HG03103 (cell line): ENCODE results near the gene MCCC1.

Experiments
- ATAC-seq: cut with Tn5 transposase; IDR thresholded peaks from one replicate; pipeline ENCODE4 v1.9.1; 2021; ENCODE audit warnings: low read depth; ENCODE audit not compliant: unreplicated experiment

Gene MCCC1

DNA sequence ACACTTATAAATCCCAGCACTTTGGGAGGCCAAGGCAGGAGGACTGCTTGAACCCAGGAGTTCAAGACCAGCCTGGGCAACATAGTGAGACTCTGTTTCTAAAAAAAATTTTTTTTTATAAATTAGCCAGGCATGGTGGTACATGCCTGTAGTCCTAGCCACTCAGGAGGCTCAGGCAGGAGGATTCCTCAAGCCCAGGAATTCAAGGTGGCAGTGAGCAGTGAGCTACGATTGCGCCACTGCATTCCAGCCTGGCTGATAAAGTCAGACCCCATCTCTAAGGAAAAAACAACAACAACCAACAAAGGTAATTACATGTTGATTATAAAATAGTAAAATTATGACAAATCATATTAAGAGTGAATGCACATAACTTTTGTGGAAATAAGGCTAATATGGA lies 40.9 kb downstream of the MCCC1 start:
- ATAC-seq = no peak

DNA sequence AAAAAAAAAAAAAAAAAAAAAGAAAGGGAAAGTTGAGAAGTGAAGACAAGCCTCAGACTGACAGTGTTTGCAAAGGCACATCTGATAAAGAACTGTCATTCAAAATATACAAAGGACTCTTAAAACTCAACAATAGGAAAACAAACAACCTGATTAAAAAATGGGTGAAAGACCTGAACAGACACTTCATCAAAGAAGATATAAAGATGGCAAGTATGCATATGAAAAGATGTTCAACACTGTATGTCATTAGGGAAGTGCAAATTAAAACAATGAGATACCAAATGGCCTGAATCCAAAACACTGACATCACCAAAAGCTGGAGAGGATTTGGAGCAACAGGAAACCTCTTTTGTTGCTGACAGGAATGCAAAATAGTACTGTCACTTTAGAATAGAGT lies 48.6 kb downstream of the MCCC1 start:
- no peak for ATAC-seq

- ATAC-seq = no peak
Measured at GRCh38 chr3:183046883-183047282, 52.4 kb downstream of the MCCC1 start.

- peak; percentile 97 for ATAC-seq
Measured at GRCh38 chr3:183044547-183045229, 54.6 kb downstream of the MCCC1 start.

DNA sequence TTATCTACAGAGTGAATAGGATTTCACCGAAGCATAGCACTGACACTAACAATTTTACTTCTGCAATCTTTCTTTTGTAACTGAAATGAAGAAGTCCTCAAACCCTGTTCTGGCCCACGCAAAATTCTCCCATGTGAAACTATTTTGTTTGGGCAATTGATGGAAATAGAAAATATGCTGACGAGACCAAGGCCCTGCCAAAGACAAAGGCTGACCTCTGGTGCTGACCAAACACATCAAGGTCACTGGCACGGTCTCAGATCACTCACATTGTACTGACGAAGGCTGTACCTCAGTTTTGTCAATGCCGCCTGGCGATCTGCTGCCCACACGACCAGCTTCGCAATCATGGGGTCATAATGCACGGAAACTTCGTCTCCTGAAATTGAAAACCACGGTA lies 60.5 kb downstream of the MCCC1 start:
- no peak for ATAC-seq

DNA sequence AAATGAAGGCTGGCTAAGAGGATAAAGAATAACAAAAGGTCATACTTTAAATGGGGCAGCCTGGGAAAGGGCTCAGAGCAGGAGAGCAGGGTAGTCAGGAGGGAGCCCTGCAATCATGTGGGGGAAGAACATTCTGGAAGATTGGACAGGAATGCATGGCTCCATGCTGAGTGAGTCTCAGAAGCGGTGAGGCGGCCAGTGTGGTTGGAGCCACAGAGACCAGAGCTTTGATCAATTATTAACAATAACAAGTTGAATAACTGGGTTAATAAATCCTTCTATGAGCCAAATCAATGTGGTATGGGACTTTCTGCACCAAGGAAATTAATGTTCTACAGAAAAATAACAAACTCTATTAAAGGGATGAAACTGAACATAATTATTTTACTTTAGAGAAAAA lies 61.1 kb downstream of the MCCC1 start:
- ATAC-seq = no peak

GRCh38 chr3:183033746-183034145 lies 65.5 kb downstream of the MCCC1 start:
- ATAC-seq = no peak

- ATAC-seq = no peak
Measured at GRCh38 chr3:183032880-183033555, 66.3 kb downstream of the MCCC1 start.

- ATAC-seq = no peak
Measured at GRCh38 chr3:183031826-183032225, 67.5 kb downstream of the MCCC1 start.

DNA sequence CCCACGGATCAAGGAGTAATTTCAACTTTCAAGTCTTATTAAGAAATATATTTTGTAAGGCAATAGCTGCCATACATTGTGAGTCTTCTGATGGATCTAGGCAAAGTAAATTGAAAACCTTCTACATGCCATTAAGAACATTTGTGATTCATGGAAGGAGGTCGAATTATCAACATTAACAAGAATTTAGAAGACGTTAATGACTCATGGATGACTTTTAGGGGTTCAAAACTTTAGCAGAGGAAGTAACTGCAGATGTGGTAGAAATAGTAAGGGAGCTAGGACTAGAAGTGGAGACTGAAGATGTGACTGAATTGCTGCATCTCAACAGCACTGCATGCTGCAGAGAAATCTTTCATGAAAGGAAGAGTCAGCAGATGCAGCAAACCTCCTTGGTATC lies 70.9 kb downstream of the MCCC1 start:
- no peak for ATAC-seq

DNA sequence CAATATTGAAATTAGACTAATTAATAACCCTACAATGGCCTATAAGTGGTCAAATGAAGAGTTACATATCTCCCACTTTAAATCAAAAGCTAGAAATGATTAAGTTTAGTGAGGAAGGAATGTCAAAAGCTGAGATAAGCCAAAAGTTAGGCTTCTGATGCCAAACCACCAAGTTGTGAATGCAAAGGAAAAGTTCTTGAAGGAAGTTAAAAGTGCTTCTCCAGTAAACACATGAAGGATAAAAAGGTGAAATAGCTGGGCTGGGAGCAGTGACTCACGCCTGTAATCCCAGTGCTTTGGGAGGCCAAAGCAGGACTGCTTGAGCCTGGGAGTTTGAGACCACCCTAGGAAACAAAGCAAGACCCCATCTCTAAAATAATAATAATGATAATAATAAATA lies 72.0 kb downstream of the MCCC1 start:
- no peak for ATAC-seq

DNA sequence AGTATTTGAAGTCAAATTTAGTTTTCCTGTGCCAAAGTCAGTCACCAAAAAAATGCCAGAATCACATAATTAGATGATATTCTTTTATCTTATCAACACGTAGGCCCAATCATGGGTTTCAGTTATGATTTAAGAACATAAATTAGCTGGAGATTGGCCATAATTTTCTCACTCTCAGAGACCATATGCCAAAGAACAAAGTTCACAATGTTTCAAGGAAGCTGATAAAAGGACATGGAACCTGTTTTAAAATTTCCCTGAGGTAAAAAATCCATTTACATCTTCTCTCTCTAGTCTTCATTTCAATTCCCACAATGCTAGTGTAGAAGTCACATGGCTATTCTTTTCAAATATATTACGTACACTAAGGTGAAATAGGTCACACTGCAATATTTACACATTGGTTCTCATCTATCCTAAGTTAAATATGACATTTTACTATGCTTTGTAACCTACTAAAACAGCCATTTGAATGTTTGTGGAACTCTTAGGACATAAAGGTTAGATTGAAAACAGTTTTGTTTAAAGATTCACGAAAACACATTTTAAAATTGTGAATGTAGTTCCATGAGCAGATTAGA lies 76.3 kb downstream of the MCCC1 start:
- ATAC-seq = no peak

GRCh38 chr3:183018421-183019192 lies 80.7 kb downstream of the MCCC1 start:
- ATAC-seq = no peak

DNA sequence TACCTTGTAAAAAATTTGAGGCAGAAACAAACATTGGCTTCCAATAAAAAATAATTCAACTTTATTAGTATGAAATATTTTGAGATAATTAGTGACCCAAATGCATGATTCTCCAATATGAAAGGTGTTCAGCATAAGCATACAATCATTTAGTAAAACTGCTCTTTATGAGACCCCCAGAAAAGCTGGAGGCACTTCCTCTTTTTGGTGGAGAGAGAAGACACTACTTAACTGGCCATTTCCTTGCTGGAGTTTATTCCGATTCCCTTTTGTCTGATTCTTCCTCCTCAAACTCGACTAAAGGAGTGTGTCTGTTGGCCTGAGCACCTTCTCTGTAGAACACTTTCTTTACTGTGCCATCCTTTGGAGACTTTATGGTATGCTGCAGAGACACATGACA lies 84.1 kb downstream of the MCCC1 start:
- ATAC-seq = no peak

DNA sequence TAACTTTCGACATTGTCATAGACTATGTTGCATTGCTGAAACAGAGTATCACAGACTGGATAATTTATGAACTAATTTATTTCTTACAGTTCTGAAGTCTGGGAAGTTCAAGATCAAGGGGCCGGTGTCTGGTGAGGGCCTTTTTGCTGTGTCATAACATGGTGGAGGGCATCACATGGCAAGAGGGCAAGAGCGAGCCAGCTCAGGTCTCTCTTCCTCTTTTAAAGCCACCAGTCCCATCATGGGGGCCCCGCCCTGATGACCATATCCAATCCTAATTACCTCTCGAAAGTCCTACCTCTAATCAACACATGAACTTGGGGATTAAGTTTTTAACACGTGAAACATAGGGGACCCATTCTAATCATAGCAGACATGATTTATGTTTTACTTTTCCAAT lies 85.4 kb downstream of the MCCC1 start:
- no peak for ATAC-seq

DNA sequence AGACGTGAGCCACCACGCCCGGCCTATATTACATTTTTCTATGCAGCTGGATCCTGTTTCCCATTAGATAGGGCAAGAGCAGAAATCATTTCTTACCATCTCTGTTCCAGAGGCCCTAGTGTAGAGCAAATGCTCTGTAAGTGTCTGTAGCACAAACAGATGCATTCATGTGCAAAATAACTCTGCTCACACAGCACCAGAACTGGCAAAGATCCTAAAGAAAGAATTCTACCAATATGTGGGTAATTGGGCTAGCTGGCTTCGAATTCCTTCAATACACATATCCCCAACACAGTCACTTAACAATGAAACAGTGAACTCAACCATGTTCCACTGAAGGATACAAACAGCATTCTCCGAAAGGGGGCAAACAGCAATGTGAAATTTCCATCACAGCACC lies 86.2 kb downstream of the MCCC1 start:
- ATAC-seq = no peak

GRCh38 chr3:183008800-183009199 lies 90.5 kb downstream of the MCCC1 start:
- ATAC-seq = no peak

DNA sequence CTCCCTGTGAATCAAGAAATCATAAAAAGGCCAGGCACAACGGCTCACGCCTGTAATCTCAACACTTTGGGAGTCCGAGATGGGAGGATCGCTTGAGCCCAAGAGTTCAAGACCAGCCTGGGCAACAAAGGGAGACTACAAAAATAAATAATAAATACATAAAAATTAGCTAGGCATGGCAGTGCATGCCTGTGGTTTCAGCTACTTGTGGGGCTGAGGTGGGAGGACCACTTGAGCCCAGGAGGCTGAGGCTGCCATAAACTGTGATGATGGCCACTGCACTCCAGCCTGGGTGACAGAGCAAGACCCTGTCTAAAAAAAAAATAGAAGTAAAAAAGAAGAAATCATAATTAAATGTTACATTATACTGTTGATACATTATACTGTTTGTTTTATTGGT lies 91.0 kb downstream of the MCCC1 start:
- no peak for ATAC-seq

DNA sequence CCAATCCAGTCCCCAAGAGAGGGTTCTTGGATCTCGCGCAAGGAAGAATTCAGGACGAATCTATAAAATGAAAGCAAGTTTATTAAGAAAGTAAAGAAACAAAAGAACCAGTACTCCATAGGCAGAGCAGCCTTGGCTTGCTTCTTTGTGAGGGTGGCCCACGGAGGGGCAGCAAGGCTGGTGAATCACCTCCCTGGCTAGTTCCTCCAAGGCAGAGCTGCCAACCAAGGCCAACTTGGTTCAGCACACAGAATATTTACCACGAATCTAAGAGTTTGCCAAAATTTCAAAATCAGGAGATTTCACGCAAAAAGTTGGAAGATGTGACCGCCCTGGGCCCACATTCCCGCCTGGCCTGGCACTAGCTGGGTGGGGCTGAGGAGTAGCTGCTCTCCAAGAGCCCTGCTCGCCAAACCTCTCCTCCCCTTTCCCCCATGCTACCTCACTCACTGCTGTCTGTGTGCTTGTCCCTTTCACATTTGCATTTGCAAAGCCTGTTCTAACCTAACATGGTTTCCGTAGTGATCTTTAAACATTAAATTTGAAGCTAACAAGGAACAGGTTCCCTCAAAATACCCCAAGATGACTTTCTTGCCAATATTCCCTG lies 92.8 kb downstream of the MCCC1 start:
- ATAC-seq = no peak

DNA sequence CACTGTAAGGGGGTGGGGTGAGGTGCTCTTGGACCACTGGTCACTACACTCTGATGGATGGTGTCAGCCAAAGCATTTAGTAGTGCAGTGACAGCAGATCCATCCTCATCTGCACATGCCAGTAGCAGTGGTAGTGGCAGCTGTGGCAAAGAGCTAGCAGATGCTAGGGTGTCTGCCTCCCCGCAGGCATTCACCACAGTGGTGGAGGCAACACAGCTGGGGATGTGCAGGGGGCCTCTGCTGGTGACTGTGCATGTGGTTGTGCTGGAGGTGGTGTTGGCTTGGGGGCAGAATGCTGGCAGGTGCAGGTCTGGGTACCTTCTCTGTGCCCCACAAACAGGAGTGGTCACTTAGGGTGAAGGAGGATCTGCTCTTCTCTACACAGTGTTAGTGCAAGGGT lies 99.5 kb downstream of the MCCC1 start:
- no peak for ATAC-seq
